Duodenal mucosa (tissue), 2 donors: Measurements from ENCODE around the gene KRT36.

Source experiments
- H3K27ac ChIP-seq: one replicate; pipeline ENCODE4 v1.7.0; 2013; ENCODE audit warnings: low read depth, low read length
- H3K27me3 ChIP-seq, 2 donors: one replicate each; pipeline ENCODE4 v1.7.0; 2013; ENCODE audit warnings: low read length in 2 of 2, control low read depth in 1 of 2; ENCODE audit not compliant: insufficient read depth in 2 of 2, control insufficient read depth in 1 of 2
- H3K36me3 ChIP-seq, 2 donors: one replicate each; pipeline ENCODE4 v1.7.0; 2013; ENCODE audit warnings: low read length in 2 of 2, control low read depth in 1 of 2; ENCODE audit not compliant: insufficient read depth in 2 of 2, control insufficient read depth in 1 of 2
- H3K4me1 ChIP-seq, 2 donors: one replicate each; pipeline ENCODE4 v1.7.0; 2013; ENCODE audit warnings: low read length in 2 of 2, control low read depth in 1 of 2; ENCODE audit not compliant: insufficient read depth in 2 of 2, control insufficient read depth in 1 of 2
- H3K4me3 ChIP-seq, 2 donors: one replicate each; pipeline ENCODE4 v1.7.0; 2013; ENCODE audit warnings: low read length in 2 of 2, low read depth in 1 of 2
- H3K9ac ChIP-seq, 2 donors: one replicate each; pipeline ENCODE4 v1.7.0; 2013; ENCODE audit warnings: low read length in 2 of 2, low read depth in 1 of 2
- H3K9me3 ChIP-seq, 2 donors: one replicate each; pipeline ENCODE4 v1.7.0; 2013; ENCODE audit warnings: low read length in 2 of 2, control low read depth in 1 of 2; ENCODE audit not compliant: control insufficient read depth in 1 of 2

KRT36 gene

DNA sequence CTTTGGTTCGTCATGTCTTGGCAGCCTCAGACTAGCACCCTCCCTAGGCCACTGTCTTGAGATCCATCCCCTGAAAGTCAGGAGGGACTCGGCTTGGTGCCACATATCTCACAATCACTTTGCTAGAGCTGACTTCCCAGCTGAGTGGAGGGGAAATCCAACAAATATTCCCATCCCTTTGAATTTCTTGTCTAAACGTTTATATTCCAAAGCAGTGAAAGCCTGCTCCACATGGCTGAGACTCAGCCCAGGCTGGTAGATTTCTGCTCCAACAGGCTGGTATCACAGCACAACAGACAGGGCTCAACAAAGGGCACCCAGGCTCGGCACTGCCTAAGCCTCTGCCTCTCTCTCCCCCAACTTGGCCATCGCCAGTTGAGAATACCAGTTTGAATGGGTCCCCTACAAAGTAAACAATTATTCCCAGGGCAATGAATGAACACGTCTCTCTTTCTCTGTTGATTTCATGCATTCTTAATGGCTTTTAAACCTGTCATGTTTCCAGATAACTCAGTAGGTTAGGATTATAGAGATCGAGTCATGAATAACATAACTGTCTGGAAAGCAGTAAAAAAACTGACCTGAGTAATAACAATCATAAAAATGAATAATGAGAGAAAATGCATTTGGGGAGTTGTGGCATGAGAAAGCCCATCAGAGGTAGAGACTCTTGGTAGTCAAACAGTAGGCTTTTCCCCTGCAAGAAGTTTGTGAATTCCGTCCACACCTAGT lies 14.7 kb upstream of the KRT36 start:
- peaks cover 0 to 3% of the 10 kb centered on the region in 2 donors for H3K27me3 ChIP-seq
- H3K36me3 ChIP-seq: no peaks in the 10 kb centered on the region
- H3K4me1 ChIP-seq: peaks cover 0 to 9% of the 10 kb centered on the region in 2 donors
- H3K9me3 ChIP-seq: no peaks in the 10 kb centered on the region
- no peak overlapping the region for H3K27ac ChIP-seq
- no peak overlapping the region for H3K4me3 ChIP-seq
- H3K9ac ChIP-seq: no peak overlapping the region

- peaks cover 0 to 9% of the 10 kb centered on the region in 2 donors for H3K4me1 ChIP-seq
- H3K4me3 ChIP-seq: no peak overlapping the region
- no peaks in the 10 kb centered on the region for H3K9me3 ChIP-seq
- H3K36me3 ChIP-seq: no peaks in the 10 kb centered on the region
- H3K27ac ChIP-seq: no peak overlapping the region
- peaks cover 0 to 3% of the 10 kb centered on the region in 2 donors for H3K27me3 ChIP-seq
- H3K9ac ChIP-seq: no peak overlapping the region
Measured at GRCh38 chr17:41503202-41503601, 13.5 kb upstream of the KRT36 start.

DNA sequence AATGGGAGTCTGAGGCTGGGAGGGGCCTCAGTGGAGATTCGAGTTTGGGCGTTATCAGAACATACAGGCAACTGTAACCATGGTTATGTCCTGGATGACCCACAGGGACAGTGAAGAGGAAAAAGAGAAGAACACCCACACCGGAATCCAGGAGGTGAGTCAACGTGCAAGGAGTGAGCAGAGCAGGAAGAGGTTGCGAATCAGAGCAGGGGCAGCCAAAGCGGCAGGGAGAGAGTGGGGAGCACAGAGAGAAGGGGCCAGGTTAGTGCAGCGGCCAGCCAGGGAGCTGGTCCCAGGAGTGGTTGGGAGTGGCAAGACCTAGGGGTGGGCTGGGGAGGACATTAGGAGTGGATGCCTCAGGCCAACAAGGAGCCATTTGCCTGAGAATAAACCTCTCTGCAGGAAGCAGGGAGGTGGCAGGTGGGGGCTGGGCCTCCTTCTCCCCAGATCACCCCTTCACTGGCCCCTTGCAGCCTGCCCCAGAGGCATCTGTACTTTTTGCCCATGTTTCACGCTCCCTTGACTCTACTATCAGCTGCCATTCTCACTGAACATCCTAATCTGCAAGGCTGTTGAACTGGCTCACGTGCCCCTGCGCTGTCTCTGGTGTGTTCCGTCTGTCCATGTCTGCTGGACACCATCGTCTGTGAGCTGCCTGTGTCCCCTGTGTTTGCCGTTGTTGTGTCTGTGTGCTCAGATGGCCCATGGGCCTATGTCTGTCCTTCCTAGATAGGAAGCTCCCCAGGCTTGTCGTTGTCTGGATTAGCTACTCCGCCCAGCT lies 10.6 kb upstream of the KRT36 start:
- H3K4me1 ChIP-seq: peaks cover 10% of the 10 kb centered on the region in 2 donors
- H3K9me3 ChIP-seq: no peaks in the 10 kb centered on the region
- H3K4me3 ChIP-seq: no peak overlapping the region
- no peak overlapping the region for H3K27ac ChIP-seq
- no peaks in the 10 kb centered on the region for H3K27me3 ChIP-seq
- no peaks in the 10 kb centered on the region for H3K36me3 ChIP-seq
- no peak overlapping the region for H3K9ac ChIP-seq

- H3K9me3 ChIP-seq: no peaks in the 10 kb centered on the region
- no peak overlapping the region for H3K4me3 ChIP-seq
- no peaks in the 10 kb centered on the region for H3K36me3 ChIP-seq
- H3K27ac ChIP-seq: no peak overlapping the region
- peaks cover 10% of the 10 kb centered on the region in 2 donors for H3K4me1 ChIP-seq
- H3K27me3 ChIP-seq: no peaks in the 10 kb centered on the region
- H3K9ac ChIP-seq: no peak overlapping the region
Measured at GRCh38 chr17:41499714-41500113, 10.0 kb upstream of the KRT36 start.

DNA sequence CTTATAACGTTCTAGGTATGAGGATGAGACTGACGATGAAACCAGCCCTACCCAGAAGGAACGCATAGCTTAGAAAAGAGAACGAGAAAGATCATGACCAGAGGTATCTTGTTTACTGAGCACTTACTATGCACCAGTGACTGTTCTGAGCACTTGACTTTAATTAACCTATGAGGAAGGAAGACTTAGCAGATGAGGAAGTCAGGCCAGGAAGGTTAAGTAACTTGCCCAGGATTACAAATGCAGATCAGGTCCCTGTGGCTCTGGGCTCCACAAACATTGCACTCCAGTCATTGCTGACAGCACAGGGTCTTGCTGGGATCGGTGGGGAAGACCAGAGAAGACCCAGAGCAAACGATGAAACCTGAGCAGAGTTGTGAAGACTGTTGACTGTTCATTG lies 8.6 kb upstream of the KRT36 start:
- Histone ChIP-seq H3K27ac (no peak overlapping the region), H3K9ac (no peak overlapping the region), H3K9me3 (no peaks in the 10 kb centered on the region), H3K27me3 (no peaks in the 10 kb centered on the region), H3K36me3 (no peaks in the 10 kb centered on the region), H3K4me1 (peaks cover 10% of the 10 kb centered on the region in 2 donors), H3K4me3 (no peak overlapping the region)

DNA sequence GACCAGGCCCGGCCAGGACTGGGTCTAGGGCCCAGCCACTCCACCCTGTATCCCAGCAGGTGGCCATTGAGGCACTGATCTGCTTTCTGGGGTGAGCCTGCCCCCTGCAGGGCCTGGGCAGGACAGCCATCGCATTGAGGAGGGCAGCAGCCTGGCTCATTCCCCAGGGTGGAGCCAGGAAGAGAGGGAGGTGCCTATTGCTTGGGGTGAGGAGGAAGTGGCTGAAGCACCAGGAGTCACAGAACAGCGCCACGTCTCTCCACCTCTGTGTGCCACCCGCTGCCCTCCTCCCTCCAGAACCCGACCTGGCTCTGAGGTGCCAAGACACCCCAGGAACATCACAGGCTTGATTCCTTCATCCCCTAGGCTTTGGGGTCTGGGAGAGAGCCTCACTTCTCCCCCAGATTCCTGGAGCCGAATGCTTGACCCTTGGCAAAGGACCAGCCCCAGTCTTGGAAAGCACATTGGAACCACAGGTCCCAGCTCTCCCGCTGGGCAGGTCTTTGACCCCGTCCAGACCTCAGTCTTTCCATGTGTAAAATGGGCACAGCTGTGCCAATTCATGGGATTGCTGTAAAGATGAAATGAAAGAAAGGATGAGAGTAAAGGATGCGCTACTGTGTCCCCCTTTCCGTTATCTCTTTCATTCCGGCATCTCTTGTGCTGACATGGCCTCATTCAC lies 7.2 kb upstream of the KRT36 start:
- Histone ChIP-seq H3K9me3 (no peaks in the 10 kb centered on the region), H3K4me3 (peak overlapping the region in 1 of 2 donors; percentile 48), H3K27ac (no peak overlapping the region), H3K4me1 (peaks cover 10 to 17% of the 10 kb centered on the region in 2 donors), H3K9ac (peak overlapping the region; percentile 28 to 49), H3K36me3 (no peaks in the 10 kb centered on the region), H3K27me3 (no peaks in the 10 kb centered on the region)

DNA sequence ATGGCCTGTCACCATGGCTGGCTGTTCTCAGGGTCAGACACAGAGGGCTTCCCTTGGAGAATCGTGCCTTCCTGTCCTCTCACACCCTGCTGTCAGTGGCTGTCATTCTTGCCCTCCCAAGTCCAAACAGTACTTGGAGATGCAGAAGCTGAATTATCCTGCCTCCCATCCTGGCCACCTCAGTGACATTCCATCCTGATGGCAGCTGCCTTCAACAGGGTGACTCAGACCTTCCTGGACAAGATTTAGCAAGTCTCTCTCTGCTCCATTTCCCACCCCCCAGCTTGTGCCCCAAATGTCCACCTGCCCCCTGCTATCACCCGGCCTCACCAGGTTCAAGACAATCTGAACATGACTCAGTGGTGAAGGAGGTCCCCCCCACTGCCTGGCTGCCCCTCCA lies 4.8 kb upstream of the KRT36 start:
- H3K4me1 ChIP-seq: peaks cover 10 to 28% of the 10 kb centered on the region in 2 donors
- H3K9ac ChIP-seq: no peak overlapping the region
- no peak overlapping the region for H3K27ac ChIP-seq

GRCh38 chr17:41492771-41493170 lies 3.1 kb upstream of the KRT36 start:
- Histone ChIP-seq H3K4me3 (no peak overlapping the region), H3K4me1 (peaks cover 9 to 29% of the 10 kb centered on the region in 2 donors), H3K36me3 (no peaks in the 10 kb centered on the region), H3K9ac (no peak overlapping the region), H3K9me3 (no peaks in the 10 kb centered on the region), H3K27ac (no peak overlapping the region), H3K27me3 (no peaks in the 10 kb centered on the region)

More for the DNA sequence above, 4.8 kb upstream of the KRT36 start:
- H3K9me3 ChIP-seq: no peaks in the 10 kb centered on the region
- H3K27me3 ChIP-seq: no peaks in the 10 kb centered on the region
- no peaks in the 10 kb centered on the region for H3K36me3 ChIP-seq
- H3K4me3 ChIP-seq: no peak overlapping the region

DNA sequence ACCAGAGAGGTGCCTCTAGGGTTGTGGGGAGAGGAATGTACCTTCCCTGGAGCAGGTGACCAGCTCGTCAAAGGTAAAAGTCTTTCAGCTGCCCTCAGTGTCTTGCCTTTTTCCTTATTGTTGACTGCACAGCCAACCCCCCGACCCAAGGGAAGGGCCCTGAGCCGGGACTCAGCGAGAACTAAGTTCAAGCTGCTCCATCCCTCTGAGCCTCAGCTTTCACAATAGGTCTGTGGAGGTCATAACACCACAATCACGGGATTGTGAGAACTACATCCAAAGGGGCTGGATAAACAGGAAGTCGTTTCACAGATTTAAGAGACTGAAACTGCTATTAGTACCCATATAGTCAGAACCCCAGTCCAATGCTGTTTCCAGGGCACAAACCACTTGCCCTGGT lies 2.6 kb upstream of the KRT36 start:
- Histone ChIP-seq H3K9me3 (no peaks in the 10 kb centered on the region), H3K4me3 (no peak overlapping the region), H3K9ac (no peak overlapping the region), H3K27me3 (no peaks in the 10 kb centered on the region), H3K27ac (no peak overlapping the region), H3K36me3 (no peaks in the 10 kb centered on the region), H3K4me1 (peaks cover 5 to 26% of the 10 kb centered on the region in 2 donors)

DNA sequence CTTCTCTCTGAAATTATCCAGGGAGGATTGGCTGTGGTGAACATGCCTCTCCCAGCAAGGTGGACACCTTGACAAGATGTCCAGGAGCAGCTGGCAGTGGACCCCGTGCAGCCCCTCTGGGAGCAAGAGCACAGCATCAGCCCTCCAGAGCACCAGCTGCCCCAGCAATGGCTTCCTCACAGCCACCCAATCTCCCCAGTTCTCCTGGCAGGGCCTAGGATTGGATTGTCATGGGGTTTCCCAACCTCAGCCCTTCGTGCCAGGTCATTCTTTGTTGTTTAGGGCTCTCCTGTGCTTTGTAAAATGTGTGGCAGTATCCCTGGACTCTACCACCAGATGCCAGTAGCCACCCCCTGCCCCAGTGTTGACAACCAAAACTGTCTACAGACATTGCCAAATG lies 1.8 kb upstream of the KRT36 start:
- Histone ChIP-seq H3K36me3 (no peaks in the 10 kb centered on the region), H3K9ac (no peak overlapping the region), H3K4me3 (no peak overlapping the region), H3K27ac (no peak overlapping the region), H3K4me1 (peaks cover 0 to 19% of the 10 kb centered on the region in 2 donors), H3K27me3 (no peaks in the 10 kb centered on the region), H3K9me3 (no peaks in the 10 kb centered on the region)
